ENCODE results near the gene SMARCD3. TPM values are rescaled to one million over a fixed set of nuclear protein-coding genes. Genes with fewer than 3 reads are reported as not detected.

SMARCD3 gene
- total RNA-seq, 1 donor from 2014 or later: 112 TPM

DNA sequence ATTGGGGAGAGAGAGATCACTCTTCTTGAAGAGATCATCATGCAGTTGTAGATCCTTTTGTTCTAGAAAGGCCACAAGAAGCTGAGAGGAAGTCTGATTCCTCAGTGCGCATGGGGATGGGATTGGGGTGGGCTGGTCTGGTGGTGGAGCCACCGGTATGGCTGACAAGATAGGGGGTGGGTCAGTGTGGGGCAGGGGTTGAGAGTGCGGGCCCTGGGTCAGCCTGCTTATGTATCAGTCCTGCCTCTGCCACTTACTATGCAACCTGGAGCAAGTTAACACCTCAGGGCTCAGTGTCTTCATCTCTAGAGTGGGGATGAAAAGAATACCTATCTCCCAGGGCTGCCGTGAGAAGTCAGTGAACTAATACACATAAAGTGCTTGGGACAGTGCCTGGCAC is 8.0 kb downstream of the SMARCD3 start:
- intact Hi-C loops (cut with DNase I): loop anchor here (5.0 kb wide), 1 partner anchor 63 kb away; no protein-coding TSS in a partner anchor
- no peak for DNase-seq (ENCODE audit: low spot score)

GRCh38 chr7:151239837-151240459 is 8.5 kb downstream of the SMARCD3 start:
- intact Hi-C loops (cut with DNase I): loop anchor here (5.0 kb wide), 2 partner anchors 53 to 63 kb away; partner anchors contain the start of gene ASB10
- DNase-seq (ENCODE audit: low spot score): no peak

- DNase-seq (ENCODE audit: low spot score): no peak
- intact Hi-C loops (cut with DNase I): loop anchor here (5.0 kb wide), 1 partner anchor 52 kb away; the partner anchor contains the start of gene ASB10
Observed at GRCh38 chr7:151238924-151239836, 9.3 kb downstream of the SMARCD3 start.

DNA sequence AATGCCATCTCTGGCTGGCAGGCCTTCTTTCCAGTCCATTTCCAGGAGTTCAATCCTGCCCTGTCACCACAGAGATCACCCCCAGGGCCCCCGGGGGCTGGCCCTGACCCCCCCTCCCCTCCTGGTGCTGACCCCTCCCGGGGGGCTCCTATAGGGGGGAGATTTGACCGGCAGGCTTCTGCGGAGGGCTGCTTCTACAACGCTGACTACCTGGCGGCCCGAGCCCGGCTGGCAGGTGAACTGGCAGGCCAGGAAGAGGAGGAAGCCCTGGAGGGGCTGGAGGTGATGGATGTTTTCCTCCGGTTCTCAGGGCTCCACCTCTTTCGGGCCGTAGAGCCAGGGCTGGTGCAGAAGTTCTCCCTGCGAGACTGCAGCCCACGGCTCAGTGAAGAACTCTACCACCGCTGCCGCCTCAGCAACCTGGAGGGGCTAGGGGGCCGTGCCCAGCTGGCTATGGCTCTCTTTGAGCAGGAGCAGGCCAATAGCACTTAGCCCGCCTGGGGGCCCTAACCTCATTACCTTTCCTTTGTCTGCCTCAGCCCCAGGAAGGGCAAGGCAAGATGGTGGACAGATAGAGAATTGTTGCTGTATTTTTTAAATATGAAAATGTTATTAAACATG is 10.2 kb downstream of the SMARCD3 start:
- no peak for DNase-seq (ENCODE audit: low spot score)

GRCh38 chr7:151237244-151238189 is 11.0 kb downstream of the SMARCD3 start:
- intact Hi-C loops (cut with DNase I): loop anchor here (5.0 kb wide), 1 partner anchor 50 kb away; the partner anchor contains the start of gene ASB10
- no peak for DNase-seq (ENCODE audit: low spot score)

More for the DNA sequence above, 10.2 kb downstream of the SMARCD3 start:
- intact Hi-C loops (cut with DNase I): loop anchor here (5.0 kb wide), 1 partner anchor 51 kb away; the partner anchor contains the start of gene ASB10

- intact Hi-C loops (cut with DNase I): loop anchor here (5.0 kb wide), 1 partner anchor 49 kb away; the partner anchor contains the start of gene ASB10
- DNase-seq (ENCODE audit: low spot score): no peak
Observed at GRCh38 chr7:151236406-151236805, 12.1 kb downstream of the SMARCD3 start.

DNA sequence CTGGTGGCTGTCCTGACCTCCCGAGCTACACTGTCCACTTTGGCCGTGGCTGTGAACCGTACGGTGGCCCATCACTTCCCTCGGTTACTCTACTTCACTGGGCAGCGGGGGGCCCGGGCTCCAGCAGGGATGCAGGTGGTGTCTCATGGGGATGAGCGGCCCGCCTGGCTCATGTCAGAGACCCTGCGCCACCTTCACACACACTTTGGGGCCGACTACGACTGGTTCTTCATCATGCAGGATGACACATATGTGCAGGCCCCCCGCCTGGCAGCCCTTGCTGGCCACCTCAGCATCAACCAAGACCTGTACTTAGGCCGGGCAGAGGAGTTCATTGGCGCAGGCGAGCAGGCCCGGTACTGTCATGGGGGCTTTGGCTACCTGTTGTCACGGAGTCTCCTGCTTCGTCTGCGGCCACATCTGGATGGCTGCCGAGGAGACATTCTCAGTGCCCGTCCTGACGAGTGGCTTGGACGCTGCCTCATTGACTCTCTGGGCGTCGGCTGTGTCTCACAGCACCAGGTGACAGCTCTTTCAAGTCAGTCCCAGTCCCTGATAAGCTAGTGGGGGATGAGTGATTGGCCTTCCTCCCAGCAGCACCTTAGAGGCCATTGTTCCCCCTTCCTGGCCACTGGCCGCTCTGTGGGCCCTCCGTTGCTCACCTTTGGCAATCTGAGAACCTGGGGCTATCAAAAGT is 13.3 kb downstream of the SMARCD3 start:
- intact Hi-C loops (cut with DNase I): loop anchor here (5.0 kb wide), 1 partner anchor 48 kb away; the partner anchor contains the start of gene ASB10
- DNase-seq (ENCODE audit: low spot score): no peak

DNA sequence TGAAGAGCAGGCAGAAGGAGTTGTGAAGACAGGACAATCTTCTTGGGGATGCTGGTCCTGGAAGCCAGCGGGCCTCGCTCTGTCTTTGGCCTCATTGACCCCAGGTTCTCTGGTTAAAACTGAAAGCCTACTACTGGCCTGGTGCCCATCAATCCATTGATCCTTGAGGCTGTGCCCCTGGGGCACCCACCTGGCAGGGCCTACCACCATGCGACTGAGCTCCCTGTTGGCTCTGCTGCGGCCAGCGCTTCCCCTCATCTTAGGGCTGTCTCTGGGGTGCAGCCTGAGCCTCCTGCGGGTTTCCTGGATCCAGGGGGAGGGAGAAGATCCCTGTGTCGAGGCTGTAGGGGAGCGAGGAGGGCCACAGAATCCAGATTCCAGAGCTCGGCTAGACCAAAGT is 14.7 kb downstream of the SMARCD3 start:
- no peak for DNase-seq (ENCODE audit: low spot score)
- intact Hi-C loops (cut with DNase I): loop anchor here (2.0 kb wide), 1 partner anchor 15 kb away; the partner anchor contains the start of gene SMARCD3

- DNase-seq (ENCODE audit: low spot score): no peak
- intact Hi-C loops (cut with DNase I): loop anchor here (2.0 kb wide), 1 partner anchor 16 kb away; the partner anchor contains the start of gene SMARCD3
Observed at GRCh38 chr7:151232917-151233701, 15.4 kb downstream of the SMARCD3 start.

GRCh38 chr7:151232091-151232916 is 16.2 kb downstream of the SMARCD3 start, which contains the start of gene CHPF2:
CHPF2 (plus strand) TSS chr7:151232483; CDS start chr7:151234012, 1,529 bp downstream.
- intact Hi-C loops (cut with DNase I): loop anchor here (2.0 kb wide), 1 partner anchor 16 kb away; the partner anchor contains the start of gene SMARCD3

DNA sequence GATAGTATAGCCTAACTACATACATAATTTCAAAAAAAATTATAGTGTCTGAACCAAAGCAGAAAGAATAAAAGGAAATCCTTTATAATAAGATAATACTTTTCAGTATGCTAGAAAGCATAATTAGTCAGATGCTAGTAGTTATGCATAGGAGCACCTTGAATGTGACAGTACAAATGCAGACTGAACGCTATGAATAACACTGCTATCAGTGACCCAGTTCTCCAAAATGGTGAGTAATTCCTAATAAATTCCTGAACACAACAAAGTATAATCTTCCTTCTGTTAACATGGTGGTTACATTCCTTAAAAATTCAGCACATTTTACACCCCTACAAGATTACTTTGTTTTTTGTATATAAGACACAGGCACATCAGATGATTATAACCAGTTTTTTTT is 17.4 kb downstream of the SMARCD3 start:
- intact Hi-C loops (cut with DNase I): no loop called here
- no peak for DNase-seq (ENCODE audit: low spot score)

More at GRCh38 chr7:151232091-151232916, 16.2 kb downstream of the SMARCD3 start, which contains the start of gene CHPF2:
- peak; percentile 98 for DNase-seq (ENCODE audit: low spot score)

DNA sequence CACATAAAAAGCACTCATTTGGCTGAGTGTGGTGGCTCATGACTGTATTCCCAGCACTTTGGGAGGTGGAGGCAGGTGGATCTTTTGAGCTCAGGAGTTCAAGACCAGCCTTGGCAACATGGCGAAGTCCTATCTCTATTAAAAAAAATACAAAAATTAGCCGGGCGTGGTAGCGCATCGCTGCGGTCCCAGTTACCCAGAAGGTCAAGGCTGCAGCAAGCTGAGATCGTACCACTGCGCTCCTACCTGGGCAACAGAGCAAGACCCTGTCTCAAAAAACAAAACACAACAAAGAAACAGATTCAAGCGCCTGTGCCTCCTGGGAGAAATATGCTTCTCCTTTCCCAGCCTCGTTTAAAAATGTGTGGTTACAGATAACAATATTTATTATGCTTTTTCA is 19.2 kb downstream of the SMARCD3 start:
- no peak for DNase-seq (ENCODE audit: low spot score)
- intact Hi-C loops (cut with DNase I): no loop called here

- DNase-seq (ENCODE audit: low spot score): no peak
- intact Hi-C loops (cut with DNase I): no loop called here
Observed at GRCh38 chr7:151228024-151228866, 20.2 kb downstream of the SMARCD3 start.

DNA sequence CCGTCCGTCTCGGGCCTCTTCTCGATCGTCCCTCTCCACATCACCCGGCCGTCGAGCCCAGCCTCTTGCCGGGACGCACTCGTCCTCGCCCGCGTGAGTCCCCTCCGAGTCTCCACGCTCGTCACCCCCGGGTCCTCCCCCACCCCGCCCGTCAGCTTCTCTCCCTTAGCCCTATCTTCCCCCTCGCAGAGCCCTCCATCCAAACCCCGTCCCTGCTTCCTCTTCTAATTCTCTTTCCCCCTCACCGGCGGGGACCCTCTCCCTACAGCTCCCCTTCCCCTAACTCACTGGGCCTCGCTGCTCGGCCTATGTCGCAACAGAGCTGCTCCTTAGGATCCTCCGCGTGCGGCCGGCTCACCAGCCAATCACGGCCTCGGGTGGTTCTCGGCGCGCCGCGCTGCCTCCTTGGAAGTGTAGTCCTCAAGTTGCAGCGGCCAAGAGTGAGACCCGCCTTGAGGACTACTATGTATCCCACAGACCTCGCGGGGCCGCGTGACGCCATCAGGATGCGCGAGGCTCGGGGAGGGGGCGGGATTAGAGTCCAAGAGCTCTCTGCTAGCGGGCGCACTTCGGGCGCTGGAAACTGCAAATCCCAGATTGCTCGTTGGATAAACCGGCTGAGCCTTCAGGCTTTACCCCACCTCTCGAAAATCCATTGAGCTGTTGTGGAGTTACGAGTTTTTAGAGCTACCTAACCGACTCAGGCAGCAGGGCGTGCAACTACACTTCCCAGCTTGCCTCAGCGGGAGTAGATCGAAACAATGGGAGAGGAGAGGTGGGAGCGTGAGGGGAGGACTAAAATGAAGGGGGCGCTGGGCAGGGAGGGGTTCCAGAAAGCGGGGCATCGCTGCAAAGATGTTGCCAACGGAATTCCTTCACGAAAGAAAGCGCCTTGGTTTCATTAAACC is 21.4 kb downstream of the SMARCD3 start, which contains the start of gene ABCF2:
ABCF2 (minus strand) TSS at position 331 of the 908 bp plus-strand sequence. CDS start 747 bp downstream, outside the sequence.
- peak; percentile 100 for DNase-seq (ENCODE audit: low spot score)
- intact Hi-C loops (cut with DNase I): no loop called here
